ENCODE data around the gene PHF5A. TPM values are rescaled to one million over a fixed set of nuclear protein-coding genes. Genes with fewer than 3 reads are reported as not detected.

PHF5A gene
- total RNA-seq, 1 experiment from 2014 or later, result 85.5 TPM

DNA sequence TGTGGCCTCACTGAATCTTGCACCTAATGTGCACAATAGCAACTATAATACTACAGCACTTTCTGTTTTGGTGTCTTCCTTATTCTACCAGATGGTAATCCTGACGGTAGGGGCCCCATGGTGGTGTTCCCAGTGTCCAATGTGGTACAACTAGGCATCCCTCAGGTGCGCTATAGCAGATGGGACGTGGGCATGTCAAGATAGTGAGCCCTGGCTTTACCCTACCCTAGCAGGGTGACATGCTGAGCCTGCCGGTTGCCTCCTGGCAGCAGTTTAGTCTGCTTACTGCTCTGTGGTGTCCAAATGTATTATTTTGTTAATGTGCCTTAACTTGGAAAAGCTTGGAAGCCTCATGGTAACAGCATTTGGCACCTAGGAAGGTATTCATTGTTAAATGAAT lies 19.6 kb upstream of the PHF5A start:
- intact Hi-C loops (cut with micrococcal nuclease; ENCODE audit: unreplicated experiment), result no loop called here
- H3K4me3 ChIP-seq (ENCODE audit: low read depth, low read length, poor library complexity, severe bottlenecking), result no peak overlapping the region
- H3K27me3 ChIP-seq (replicated peaks; ENCODE audit: insufficient read depth, low read depth, low read length, poor library complexity), result no peaks in the 10 kb centered on the region
- H3K4me1 ChIP-seq (ENCODE audit: insufficient read depth, low read length, poor library complexity, severe bottlenecking), result peaks cover 21% of the 10 kb centered on the region
- H3K36me3 ChIP-seq (ENCODE audit: insufficient read depth, low read length, poor library complexity, severe bottlenecking), result peaks cover 3% of the 10 kb centered on the region
- TF ChIP-seq, protein P1, sequence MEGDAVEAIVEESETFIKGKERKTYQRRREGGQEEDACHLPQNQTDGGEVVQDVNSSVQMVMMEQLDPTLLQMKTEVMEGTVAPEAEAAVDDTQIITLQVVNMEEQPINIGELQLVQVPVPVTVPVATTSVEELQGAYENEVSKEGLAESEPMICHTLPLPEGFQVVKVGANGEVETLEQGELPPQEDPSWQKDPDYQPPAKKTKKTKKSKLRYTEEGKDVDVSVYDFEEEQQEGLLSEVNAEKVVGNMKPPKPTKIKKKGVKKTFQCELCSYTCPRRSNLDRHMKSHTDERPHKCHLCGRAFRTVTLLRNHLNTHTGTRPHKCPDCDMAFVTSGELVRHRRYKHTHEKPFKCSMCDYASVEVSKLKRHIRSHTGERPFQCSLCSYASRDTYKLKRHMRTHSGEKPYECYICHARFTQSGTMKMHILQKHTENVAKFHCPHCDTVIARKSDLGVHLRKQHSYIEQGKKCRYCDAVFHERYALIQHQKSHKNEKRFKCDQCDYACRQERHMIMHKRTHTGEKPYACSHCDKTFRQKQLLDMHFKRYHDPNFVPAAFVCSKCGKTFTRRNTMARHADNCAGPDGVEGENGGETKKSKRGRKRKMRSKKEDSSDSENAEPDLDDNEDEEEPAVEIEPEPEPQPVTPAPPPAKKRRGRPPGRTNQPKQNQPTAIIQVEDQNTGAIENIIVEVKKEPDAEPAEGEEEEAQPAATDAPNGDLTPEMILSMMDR (conservative IDR thresholded peaks at IDR 0.05; ENCODE audit: low read depth, low read length), result no peak
- no peak for TF ChIP-seq EZH2 (IDR thresholded peaks at IDR 0.05; ENCODE audit: borderline replicate concordance, low read depth, low read length, poor library complexity, severe bottlenecking)
- ChIA-PET POLR2A (ENCODE audit: low non-redundant PET) (no interaction called here), CTCF (no interaction called here)
- H3K9me3 ChIP-seq (ENCODE audit: low read depth, low read length, poor library complexity, severe bottlenecking), result no peaks in the 10 kb centered on the region
- no peak overlapping the region for H3K27ac ChIP-seq (ENCODE audit: low read depth, low read length, poor library complexity, severe bottlenecking)
- BruUV-seq (replicated peaks), result no TSS peak
- DNase-seq (ENCODE audit: low spot score), result no peak

DNA sequence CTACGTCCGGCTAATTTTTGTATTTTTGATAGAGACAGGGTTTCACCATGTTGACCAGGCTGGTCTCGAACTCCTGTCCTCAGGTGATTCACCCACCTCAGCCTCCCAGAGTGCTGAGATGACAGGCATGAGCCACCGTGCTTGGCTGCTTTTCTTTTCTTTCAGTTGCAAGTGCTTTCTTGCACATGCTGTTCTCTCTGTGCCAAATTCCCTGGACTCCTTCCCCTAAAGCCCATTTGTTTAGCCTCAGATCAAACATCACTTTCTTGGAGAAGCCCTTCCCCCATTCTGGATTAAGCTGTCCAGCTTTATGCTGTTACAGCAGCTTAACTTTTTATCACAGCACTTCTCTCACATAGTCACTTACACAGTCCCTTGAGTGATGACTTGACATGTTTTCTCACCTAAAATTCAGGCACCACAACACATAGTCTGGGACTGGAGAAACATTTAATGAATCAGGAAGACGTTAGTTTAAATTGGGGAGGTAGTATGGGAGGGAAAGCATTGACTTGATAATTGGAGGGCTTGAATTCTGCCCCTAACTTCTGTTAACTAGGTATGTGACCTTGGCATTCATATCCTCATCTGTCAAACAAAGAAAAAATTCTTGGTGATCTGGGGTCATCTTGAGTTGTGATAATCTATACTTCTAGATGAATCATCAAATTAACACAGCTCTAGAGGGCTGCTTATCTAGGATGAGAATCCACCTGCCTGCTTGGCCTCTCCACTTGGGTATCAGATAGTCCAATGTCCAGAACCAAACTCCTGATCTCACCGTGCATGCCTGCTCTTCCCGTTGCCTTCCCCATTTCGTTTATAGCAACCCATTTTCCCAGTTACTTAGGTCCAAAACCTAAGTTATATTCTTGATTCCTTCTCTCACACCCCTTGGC lies 18.8 kb upstream of the PHF5A start:
- TF ChIP-seq EZH2 (IDR thresholded peaks at IDR 0.05; ENCODE audit: borderline replicate concordance, low read depth, low read length, poor library complexity, severe bottlenecking), result no peak
- TF ChIP-seq, protein P1 (conservative IDR thresholded peaks at IDR 0.05; ENCODE audit: low read depth, low read length), result no peak
- POLR2A ChIA-PET (ENCODE audit: low non-redundant PET), result no interaction called here
- intact Hi-C loops (cut with micrococcal nuclease; ENCODE audit: unreplicated experiment), result no loop called here
- DNase-seq (ENCODE audit: low spot score), result no peak
- no peaks in the 10 kb centered on the region for H3K9me3 ChIP-seq (ENCODE audit: low read depth, low read length, poor library complexity, severe bottlenecking)
- no peaks in the 10 kb centered on the region for H3K27me3 ChIP-seq (replicated peaks; ENCODE audit: insufficient read depth, low read depth, low read length, poor library complexity)
- no TSS peak for BruUV-seq (replicated peaks)
- H3K4me1 ChIP-seq (ENCODE audit: insufficient read depth, low read length, poor library complexity, severe bottlenecking), result peaks cover 21% of the 10 kb centered on the region
- CTCF ChIA-PET, result interaction anchor here (0.6 kb wide), 1 partner anchor 9 kb away, joined by 3 read pairs; no protein-coding TSS in a partner anchor
- H3K27ac ChIP-seq (ENCODE audit: low read depth, low read length, poor library complexity, severe bottlenecking), result no peak overlapping the region
- no peak overlapping the region for H3K4me3 ChIP-seq (ENCODE audit: low read depth, low read length, poor library complexity, severe bottlenecking)
- peaks cover 3% of the 10 kb centered on the region for H3K36me3 ChIP-seq (ENCODE audit: insufficient read depth, low read length, poor library complexity, severe bottlenecking)

DNA sequence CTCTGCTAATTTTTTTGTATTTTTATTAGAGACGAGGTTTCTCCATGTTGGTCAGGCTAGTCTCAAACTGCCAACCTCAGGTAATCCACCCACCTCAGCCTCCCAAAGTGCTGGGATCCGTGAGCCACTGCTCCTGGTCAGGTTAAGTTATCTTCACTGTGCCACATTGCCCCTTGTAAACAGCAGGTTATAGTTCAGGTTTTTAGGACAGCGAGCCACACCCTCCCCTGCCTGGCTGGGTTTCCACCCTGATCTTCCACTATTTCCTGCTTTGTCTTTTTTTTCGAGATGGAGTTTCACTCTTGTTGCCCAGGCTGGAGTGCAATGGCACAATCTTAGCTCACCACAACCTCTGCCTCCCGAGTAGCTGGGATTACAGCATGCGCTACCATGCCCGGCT lies 16.5 kb upstream of the PHF5A start:
- no peak for DNase-seq (ENCODE audit: low spot score)
- Histone ChIP-seq H3K4me3 (ENCODE audit: low read depth, low read length, poor library complexity, severe bottlenecking) (no peak overlapping the region), H3K27me3 (replicated peaks; ENCODE audit: insufficient read depth, low read depth, low read length, poor library complexity) (no peaks in the 10 kb centered on the region), H3K4me1 (ENCODE audit: insufficient read depth, low read length, poor library complexity, severe bottlenecking) (peaks cover 7% of the 10 kb centered on the region), H3K27ac (ENCODE audit: low read depth, low read length, poor library complexity, severe bottlenecking) (no peak overlapping the region), H3K36me3 (ENCODE audit: insufficient read depth, low read length, poor library complexity, severe bottlenecking) (peaks cover 3% of the 10 kb centered on the region), H3K9me3 (ENCODE audit: low read depth, low read length, poor library complexity, severe bottlenecking) (no peaks in the 10 kb centered on the region)
- ChIA-PET CTCF (no interaction called here), POLR2A (ENCODE audit: low non-redundant PET) (no interaction called here)
- TF ChIP-seq, protein P1 (conservative IDR thresholded peaks at IDR 0.05; ENCODE audit: low read depth, low read length), result no peak
- TF ChIP-seq EZH2 (IDR thresholded peaks at IDR 0.05; ENCODE audit: borderline replicate concordance, low read depth, low read length, poor library complexity, severe bottlenecking), result no peak
- no TSS peak for BruUV-seq (replicated peaks)
- intact Hi-C loops (cut with micrococcal nuclease; ENCODE audit: unreplicated experiment), result no loop called here

Data from A673 (cell line).